Bone marrow (tissue), 2 donors: ENCODE results near the gene REXO1.

Experiments used
- DNase-seq, 2 donors: peaks; one replicate each; lab custom pipeline; 2025; lab: John Stamatoyannopoulos, UW

Gene REXO1

GRCh38 chr19:1861599-1862031 lies 13.3 kb upstream of the REXO1 start:
- no peak for DNase-seq

DNA sequence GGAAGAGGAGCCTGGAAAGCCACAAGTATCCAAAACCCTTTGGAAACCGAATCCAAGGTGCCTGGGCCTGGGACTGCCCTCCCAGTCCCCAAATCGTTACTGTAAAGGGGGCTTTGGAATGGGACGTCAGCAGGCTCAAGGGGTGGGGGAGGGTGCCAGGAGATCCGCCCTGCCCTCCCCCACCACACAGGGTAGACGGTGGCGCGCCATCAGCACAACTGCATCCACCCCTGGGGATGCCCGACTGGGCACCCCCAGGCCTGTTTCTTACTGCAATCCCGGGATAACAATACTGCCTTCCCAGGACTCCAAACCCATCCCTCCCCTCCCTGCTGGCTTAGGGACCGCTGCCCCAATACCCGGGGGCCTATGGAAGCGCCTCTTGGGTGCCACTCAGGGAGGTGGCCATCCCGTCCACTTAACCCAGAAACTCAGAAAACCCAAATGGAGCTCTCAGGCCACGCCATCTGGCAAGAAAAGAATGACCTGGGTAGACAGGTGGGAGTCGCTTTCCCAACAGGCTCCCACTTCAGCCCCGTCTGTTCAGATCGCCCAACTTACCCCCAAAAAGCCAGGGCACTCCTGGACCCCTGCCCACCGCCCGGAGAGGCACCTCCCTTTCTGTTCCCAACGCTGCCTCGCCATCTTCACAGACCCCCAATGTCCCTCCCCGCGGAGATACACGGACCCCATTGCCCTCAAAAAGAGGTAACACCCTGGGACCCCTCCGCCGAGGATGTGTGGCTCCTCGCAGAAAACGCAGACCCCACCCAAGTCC lies 12.7 kb upstream of the REXO1 start:
- no peak for DNase-seq

- DNase-seq, result no peak
These were observed 11.9 kb upstream of the REXO1 start for GRCh38 chr19:1860042-1860775.

GRCh38 chr19:1859331-1859781 lies 11.1 kb upstream of the REXO1 start:
- no peak for DNase-seq

GRCh38 chr19:1858412-1859081 lies 10.3 kb upstream of the REXO1 start:
- DNase-seq, result no peak

GRCh38 chr19:1857648-1858326 lies 9.5 kb upstream of the REXO1 start:
- no peak for DNase-seq

DNA sequence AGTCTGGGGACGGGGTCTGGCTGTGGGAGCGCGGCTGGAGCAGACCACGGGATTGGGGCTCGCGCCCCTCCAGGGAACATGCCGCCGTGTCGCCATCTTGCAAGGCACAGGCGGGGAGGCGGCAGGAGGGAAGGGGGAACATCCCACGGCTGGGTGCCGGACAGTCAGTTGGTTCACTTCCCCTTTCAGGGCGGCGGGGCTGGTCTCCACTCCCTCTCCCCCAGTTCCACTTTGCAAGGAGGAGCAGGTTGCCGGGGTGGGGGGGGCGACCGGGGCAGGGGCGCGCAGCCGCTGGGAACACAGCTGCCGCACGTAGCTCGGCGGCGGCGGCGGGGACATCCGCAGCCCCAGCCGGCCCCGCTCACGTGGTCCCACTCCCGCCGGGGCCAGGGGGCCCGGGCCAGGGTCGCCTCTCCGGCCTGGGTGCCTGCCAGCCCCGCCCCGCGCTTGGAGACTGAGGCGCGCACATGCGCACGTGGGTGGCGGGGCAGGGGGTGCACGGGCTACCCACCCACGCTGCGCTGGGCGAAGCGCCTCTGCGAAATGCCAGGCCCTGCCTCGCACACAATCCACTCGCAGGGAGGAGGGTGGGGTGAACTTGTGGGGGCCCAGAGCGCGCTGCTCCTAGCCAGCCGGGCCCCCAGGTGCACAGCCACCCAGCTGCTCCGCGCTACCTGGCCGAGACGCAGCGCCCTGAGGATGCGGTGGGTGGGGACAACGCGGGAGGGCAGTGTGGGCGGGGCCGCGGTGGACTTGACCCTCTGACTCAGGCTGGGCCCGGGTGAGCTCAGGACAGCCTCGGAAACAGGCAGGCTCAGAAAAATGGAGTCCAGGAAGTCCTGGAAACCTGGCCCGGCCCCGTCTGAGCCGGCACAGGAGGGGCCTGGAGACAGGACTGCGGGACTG lies 8.7 kb upstream of the REXO1 start:
- peak; percentile 52 to 57 for DNase-seq

DNA sequence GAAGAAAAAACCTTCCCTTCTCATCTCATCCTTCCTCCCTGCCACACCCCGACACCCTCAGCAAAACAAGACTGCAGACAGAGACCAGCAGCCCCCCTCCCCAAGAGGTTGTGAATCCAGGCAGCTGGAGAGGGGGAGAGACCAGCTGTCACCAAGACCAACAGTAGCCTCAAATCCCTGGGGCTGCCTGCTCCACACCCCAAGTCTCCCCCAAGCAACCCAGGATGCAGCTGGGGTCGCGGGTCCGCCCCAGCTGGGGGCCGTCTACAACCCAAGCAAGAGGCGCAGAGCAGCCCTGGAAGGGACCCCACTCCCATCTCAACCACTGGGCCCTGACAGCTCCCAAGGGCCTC lies 8.0 kb upstream of the REXO1 start:
- no peak for DNase-seq

GRCh38 chr19:1855828-1856255 lies 7.6 kb upstream of the REXO1 start:
- no peak for DNase-seq

DNA sequence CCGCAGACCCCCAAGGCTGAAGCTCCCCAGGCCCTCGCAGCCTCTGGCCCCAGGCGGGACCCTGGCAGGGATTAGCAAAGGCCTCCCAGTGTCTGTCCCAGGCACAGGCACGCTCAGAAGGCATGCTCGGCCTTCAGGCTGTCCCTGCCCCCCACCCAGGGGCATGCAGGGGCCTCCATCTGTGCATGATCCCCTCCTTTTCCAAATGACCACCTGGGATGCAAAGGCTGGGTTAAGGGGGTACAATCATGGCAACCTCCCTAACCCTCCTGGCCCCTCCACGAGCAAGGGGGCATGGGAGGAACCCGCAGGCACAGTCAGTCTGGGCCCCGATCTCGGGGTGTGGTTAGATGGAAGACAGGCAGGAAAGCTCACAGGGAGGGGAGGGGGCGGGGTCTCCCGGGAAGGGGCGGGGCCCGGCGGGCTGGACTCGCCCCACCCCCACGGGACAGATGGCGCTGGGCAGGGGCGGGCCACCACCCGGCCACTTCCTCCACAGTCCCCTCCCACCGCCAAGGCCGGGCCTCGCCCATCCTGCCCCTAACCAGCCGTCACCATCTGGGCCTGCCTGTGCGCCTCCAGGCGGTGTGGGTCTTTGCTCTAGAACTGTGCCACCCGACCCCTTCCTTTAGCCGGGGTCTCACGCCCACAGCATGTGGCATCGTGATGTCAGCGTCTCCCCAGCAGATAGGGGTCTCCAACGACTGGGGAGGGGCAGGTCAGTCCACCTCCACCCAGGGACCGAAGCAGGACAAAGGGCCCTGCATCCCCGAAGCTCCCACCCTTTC lies 7.0 kb upstream of the REXO1 start:
- peak; percentile 85 to 89 for DNase-seq

DNA sequence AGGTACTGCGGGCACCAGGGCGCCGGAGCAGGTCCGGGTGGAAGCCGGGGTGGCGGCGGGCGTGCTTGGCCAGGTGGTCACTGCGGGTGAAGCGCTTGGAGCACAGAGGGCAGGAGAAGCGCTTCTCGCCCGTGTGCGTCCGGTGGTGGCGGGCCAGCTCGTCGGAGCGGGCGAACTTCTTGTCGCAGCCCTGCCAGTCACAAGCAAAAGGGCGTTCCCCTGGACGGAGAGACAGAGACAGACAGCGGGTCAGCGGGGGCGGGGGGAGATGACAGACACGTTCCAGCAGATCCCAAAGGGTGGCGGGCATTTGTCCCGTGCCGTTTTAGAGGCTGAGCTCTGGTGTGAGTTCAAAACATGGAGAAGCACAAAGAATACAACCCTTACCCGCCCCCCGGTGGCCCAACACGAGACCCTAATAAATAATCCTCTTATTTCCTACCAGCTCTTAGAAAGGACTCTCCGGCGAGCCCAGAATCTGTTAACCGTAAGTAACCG lies 6.3 kb upstream of the REXO1 start:
- no peak for DNase-seq

- no peak for DNase-seq
These were observed 5.8 kb upstream of the REXO1 start for GRCh38 chr19:1854039-1854541.

DNA sequence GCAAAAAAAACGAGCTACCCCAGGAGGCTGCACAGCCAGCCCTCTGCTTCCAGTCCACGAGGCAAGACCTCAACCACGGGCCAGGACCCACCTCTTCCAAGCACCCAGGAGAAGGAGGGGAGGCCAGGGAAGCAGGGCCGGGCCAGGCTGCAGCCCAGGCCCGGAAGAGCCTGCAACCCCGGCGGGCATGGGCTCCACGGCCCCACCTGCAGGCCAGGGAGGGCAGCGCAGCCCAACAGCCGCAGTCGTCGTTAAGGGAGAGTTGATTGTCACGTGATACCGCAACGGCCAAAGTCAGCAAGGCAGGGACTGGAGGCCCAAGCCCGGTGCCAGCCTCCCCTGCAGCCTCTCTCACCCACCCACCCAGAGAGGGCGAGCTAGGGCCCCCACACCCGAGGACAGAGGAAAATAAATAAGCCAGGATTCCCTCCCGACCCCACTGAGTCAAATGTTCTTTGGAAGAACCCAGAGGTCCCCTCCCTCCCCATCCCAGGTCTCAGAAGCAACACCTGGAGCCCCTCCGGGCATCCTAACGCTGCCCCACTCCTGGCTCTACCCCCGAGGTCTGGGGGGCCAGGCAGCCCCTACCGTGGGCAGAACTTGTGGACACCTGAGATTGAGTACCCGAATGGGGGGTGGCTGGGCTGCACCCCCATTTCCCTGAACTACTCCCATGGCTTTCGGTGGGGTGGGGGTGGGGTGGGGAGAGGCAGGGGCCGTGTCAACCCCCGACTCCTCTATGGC lies 5.2 kb upstream of the REXO1 start:
- peak; percentile 44 to 70 for DNase-seq

GRCh38 chr19:1852581-1853128 lies 4.4 kb upstream of the REXO1 start:
- no peak for DNase-seq

DNA sequence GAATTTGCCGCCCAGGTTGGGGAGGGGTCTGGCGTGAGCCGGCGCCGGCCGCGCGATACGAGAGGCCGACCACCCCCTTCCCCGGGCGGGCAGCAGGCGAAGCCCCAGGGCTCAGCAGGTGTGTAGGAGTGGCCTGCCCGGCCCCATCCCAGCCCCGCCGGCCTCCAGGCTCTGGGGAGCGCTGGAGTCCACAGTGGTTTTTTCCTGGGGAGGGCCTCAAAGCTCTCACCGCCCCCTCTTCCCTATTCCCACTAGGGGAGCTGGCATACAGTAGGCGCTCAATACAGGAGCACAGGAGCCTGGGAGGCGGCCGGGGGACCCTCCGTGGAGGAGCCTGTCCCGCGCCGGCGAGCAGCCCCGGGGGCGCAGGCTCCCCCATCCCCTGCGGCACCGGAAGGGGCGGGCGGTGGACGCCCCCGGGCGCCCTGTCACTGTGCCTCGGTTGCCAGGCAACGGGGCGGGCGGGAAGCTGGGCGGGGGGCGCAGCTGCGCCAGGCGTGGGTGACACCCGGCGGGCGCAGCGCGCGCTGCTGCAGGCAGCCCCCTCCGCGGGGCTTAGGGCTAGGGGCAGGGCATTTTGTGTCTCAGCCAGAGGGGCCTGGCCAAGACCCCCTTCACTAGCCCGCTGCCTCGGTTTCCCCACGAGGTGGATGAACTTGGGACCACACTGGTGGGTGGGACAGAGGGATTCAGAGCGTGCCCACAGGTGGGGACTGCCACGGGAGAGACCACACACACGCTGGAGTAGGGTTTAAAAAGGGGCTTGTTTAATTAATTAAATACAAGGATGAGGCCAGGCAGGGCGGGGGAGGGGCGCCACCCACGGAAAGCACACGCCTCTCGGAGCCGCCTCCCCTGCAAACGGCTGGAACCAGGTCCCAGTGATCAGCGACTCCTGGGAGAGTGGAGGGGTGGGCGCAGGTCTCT lies 3.6 kb upstream of the REXO1 start:
- DNase-seq, result no peak

DNA sequence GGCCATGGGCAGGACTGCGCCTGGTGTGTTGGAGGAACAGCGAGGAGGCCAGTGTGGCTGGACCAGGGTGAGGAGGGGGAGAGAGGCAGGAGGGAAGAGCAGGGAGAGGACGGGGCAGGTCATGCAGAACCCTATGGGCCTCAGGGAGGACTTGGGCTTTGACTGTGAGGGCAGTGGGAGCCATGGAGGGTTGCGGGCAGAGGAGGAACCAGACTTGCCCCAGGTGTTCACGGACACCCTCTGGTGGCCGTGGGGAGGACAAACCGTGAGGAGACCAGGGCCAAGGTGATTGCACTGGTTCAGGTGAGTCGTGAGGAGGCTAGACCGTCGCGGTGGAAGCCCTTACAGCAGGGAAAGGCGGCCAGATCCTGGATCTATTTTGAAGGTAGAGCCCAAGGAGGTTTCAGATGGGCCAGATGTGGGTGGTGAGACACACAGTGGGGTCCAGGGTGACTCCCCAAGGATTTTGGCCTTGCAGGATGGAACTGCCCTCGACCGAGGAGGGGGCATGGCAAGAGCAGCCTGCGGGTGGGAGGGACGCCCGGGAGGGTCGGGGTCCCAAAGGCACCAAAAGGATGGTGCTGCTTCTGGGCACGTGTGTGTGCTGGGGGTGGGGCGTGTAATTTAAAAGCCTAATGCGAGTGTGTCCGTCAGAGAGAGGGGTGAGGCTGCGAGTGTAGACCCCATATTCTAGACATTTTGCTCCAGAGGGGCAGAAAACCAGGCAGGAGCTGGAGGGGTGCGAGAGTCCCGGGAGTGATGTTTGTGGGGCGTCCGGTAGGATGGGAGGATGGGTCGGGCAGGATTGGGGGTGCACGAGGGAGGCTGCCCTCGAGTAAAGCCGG lies 2.7 kb upstream of the REXO1 start:
- DNase-seq, result no peak

DNA sequence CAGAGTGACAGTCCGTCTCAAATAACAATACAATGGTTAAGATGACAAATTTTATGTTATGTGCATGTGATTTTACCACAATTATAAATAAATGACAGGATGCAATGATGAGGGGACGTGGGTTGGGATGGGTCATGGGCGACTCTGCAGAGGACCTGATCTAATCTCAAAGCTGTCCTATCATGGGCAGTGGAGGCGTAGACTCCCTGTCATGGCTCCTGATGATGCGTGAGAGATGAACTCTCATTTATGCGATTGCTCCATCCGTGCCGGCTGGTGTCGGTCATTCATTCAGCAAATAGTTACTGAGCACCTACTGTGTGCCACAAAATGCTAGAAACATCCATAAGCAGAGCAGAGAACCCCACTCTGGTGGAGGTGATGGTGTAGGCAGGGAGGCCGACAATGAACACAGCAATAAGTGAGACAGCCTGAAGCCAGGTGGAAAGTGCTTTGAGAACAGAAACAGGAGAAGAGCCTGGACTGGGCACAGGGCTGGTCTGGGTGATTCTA lies 1.7 kb upstream of the REXO1 start:
- DNase-seq, result no peak
